ENCODE measurements around the gene TP53I3. TPM values are rescaled to one million over a fixed set of nuclear protein-coding genes. Genes with fewer than 3 reads are reported as not detected.
"Not testable (repeated sequence)": the region's sequence is repeated elsewhere in the genome, so short reads cannot be mapped to it uniquely, and the experiment has no call there.

TP53I3 gene
- total and polyA plus RNA-seq, 2 donors (not counting 3 experiments of a cell fraction or from before 2014, with no cell fraction given), result 94.2 to 116 TPM

DNA sequence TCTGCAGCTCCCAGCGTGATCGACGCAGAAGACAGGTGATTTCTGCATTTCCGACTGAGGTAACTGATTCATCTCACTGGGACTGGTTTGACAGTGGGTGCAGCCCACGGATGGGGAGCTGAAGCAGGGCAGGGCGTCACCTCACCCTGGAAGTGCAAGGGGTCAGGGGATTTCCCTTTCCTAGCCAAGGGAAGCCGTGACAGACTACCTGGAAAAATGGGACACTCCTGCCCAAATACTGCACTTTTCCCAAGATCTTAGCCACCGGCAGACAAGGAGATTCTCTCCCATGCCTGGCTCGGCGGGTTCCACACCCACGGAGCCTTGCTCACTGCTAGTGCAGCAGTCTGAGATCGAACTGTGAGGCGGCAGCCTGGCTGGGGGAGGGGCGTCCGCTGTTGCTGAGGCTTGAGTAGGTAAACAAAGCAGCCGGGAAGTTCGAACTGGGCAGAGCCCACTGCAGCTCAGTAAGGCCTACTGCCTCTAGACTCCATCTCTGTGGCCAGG, 10.6 kb upstream of the TP53I3 start:
- H3K4me3 ChIP-seq (replicated peaks in 1 of 3; ENCODE audit: insufficient read depth in 1 of 3, low read depth in 1 of 3, low read length in 3 of 3); H3K9me3 ChIP-seq (replicated peaks; ENCODE audit: control insufficient read depth, insufficient read depth, low read length); dilution Hi-C loops (cut with MboI; ENCODE audit: extremely low pct_ligation_motif_present, low sequenced_read_pairs); H4K20me1 ChIP-seq (replicated peaks; ENCODE audit: control insufficient read depth, extremely low read depth, insufficient read depth, low read length); FAIRE-seq; H3K36me3 ChIP-seq (ENCODE audit: control insufficient read depth in 2 of 2, extremely low read depth in 1 of 2, insufficient read depth in 2 of 2, low read length in 2 of 2); H3K9ac ChIP-seq (replicated peaks; ENCODE audit: extremely low read depth, insufficient read depth, low read length); POLR2A ChIA-PET; H2AFZ ChIP-seq (ENCODE audit: low read depth, low read length); H3K4me2 ChIP-seq (ENCODE audit: insufficient read depth, low read length); H3K79me2 ChIP-seq (ENCODE audit: control insufficient read depth, insufficient read depth, low read length); intact Hi-C loops (cut with micrococcal nuclease); BruUV-seq (replicated peaks); H3K4me1 ChIP-seq (ENCODE audit: control insufficient read depth, extremely low read depth, insufficient read depth, low read length); H3K9me1 ChIP-seq (replicated peaks; ENCODE audit: control insufficient read depth, extremely low read depth, insufficient read depth, low read length); H3K27ac ChIP-seq (ENCODE audit: insufficient read depth, low read depth, low read length); DNase-seq (ENCODE audit: low read depth, low spot score); H3K27me3 ChIP-seq (ENCODE audit: control insufficient read depth in 2 of 2, insufficient read depth in 2 of 2, low read length in 2 of 2): not testable (repeated sequence)
- CTCF ChIA-PET, result interaction anchor here (2.0 kb wide), 1 partner anchor 11 kb away, joined by 5 read pairs; the partner anchor contains the start of gene TP53I3

- POLR2A ChIA-PET, result not testable (repeated sequence)
These were observed 8.6 kb upstream of the TP53I3 start for GRCh38 chr2:24093270-24093669.

More at GRCh38 chr2:24093270-24093669, 8.6 kb upstream of the TP53I3 start:
- H3K27me3 ChIP-seq (ENCODE audit: control insufficient read depth in 2 of 2, insufficient read depth in 2 of 2, low read length in 2 of 2); H3K79me2 ChIP-seq (ENCODE audit: control insufficient read depth, insufficient read depth, low read length); FAIRE-seq; H3K4me1 ChIP-seq (ENCODE audit: control insufficient read depth, extremely low read depth, insufficient read depth, low read length); H3K4me2 ChIP-seq (ENCODE audit: insufficient read depth, low read length); dilution Hi-C loops (cut with MboI; ENCODE audit: extremely low pct_ligation_motif_present, low sequenced_read_pairs); H3K27ac ChIP-seq (ENCODE audit: insufficient read depth, low read depth, low read length); H3K4me3 ChIP-seq (replicated peaks in 1 of 3; ENCODE audit: insufficient read depth in 1 of 3, low read depth in 1 of 3, low read length in 3 of 3); intact Hi-C loops (cut with micrococcal nuclease); H4K20me1 ChIP-seq (replicated peaks; ENCODE audit: control insufficient read depth, extremely low read depth, insufficient read depth, low read length); H3K9ac ChIP-seq (replicated peaks; ENCODE audit: extremely low read depth, insufficient read depth, low read length); H3K36me3 ChIP-seq (ENCODE audit: control insufficient read depth in 2 of 2, extremely low read depth in 1 of 2, insufficient read depth in 2 of 2, low read length in 2 of 2); DNase-seq (ENCODE audit: low read depth, low spot score); H3K9me3 ChIP-seq (replicated peaks; ENCODE audit: control insufficient read depth, insufficient read depth, low read length); H2AFZ ChIP-seq (ENCODE audit: low read depth, low read length); H3K9me1 ChIP-seq (replicated peaks; ENCODE audit: control insufficient read depth, extremely low read depth, insufficient read depth, low read length); BruUV-seq (replicated peaks); CTCF ChIA-PET: not testable (repeated sequence)
